ENCODE measurements around the gene PRG3. TPM values are rescaled to one million over a fixed set of nuclear protein-coding genes. Genes with fewer than 3 reads are reported as not detected.

PRG3 gene
- total RNA-seq, 4 donors from 2014 or later, result not detected

GRCh38 chr11:57418131-57418530 is 37.2 kb upstream of the PRG3 start:
- peaks cover 9 to 25% (median 21%) of the 10 kb centered on the region in 4 donors for H3K4me1 ChIP-seq
- DNase-seq (ENCODE audit: extremely low spot score), result no peak
- H3K4me3 ChIP-seq, result no peak overlapping the region
- H3K27me3 ChIP-seq, result no peaks in the 10 kb centered on the region
- peaks cover 24 to 93% (median 74%) of the 10 kb centered on the region in 4 donors for H3K36me3 ChIP-seq
- H3K9me3 ChIP-seq, result no peaks in the 10 kb centered on the region
- TF ChIP-seq EP300 (IDR thresholded peaks at IDR 0.05) (no peak), POLR2A (IDR thresholded peaks at IDR 0.05; ENCODE audit: low read depth) (no peak), POLR2AphosphoS5 (IDR thresholded peaks at IDR 0.05) (no peak)
- TF ChIP-seq, protein P1, sequence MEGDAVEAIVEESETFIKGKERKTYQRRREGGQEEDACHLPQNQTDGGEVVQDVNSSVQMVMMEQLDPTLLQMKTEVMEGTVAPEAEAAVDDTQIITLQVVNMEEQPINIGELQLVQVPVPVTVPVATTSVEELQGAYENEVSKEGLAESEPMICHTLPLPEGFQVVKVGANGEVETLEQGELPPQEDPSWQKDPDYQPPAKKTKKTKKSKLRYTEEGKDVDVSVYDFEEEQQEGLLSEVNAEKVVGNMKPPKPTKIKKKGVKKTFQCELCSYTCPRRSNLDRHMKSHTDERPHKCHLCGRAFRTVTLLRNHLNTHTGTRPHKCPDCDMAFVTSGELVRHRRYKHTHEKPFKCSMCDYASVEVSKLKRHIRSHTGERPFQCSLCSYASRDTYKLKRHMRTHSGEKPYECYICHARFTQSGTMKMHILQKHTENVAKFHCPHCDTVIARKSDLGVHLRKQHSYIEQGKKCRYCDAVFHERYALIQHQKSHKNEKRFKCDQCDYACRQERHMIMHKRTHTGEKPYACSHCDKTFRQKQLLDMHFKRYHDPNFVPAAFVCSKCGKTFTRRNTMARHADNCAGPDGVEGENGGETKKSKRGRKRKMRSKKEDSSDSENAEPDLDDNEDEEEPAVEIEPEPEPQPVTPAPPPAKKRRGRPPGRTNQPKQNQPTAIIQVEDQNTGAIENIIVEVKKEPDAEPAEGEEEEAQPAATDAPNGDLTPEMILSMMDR (IDR thresholded peaks at IDR 0.05), result no peak
- H3K27ac ChIP-seq (replicated peaks in 1 of 4), result no peak overlapping the region
- intact Hi-C loops (cut with DNase I), result no loop called here

DNA sequence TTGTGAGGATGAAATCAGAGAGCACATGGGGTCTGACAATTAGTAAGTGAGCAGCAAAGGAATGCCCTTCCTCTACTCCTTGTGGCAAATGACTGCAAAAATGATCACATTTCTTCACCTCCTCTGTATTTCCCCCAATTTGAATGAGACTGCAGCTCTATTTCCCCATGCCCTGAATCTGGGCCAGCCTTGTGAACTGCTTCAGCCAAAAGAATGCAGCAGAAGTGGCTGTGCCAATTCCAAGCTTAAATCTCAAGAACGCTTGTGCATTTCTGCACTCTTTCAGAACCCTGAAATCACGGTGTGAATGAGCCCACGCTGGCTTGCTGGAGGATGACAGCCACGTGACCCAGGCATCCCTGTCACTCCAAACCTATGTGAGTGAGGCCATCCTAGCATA is 36.1 kb upstream of the PRG3 start:
- H3K27me3 ChIP-seq, result no peaks in the 10 kb centered on the region
- H3K27ac ChIP-seq (replicated peaks in 1 of 4), result peak overlapping the region in 1 of 4 donors; percentile 36
- no peaks in the 10 kb centered on the region for H3K9me3 ChIP-seq
- TF ChIP-seq EP300 (IDR thresholded peaks at IDR 0.05) (no peak), POLR2AphosphoS5 (IDR thresholded peaks at IDR 0.05) (peak in 1 of 2 donors; percentile 13)
- TF ChIP-seq, protein P1 (IDR thresholded peaks at IDR 0.05), result no peak
- intact Hi-C loops (cut with DNase I), result no loop called here
- WGBS, result 42% methylated on average over 4 of the region's 4 CpGs
- no peak overlapping the region for H3K4me3 ChIP-seq
- peaks cover 9 to 26% (median 17%) of the 10 kb centered on the region in 4 donors for H3K4me1 ChIP-seq
- no peak for DNase-seq (ENCODE audit: extremely low spot score)
- H3K36me3 ChIP-seq, result peaks cover 24 to 94% (median 77%) of the 10 kb centered on the region in 4 donors

- no peaks in the 10 kb centered on the region for H3K27me3 ChIP-seq
- no peak for DNase-seq (ENCODE audit: extremely low spot score)
- intact Hi-C loops (cut with DNase I), result no loop called here
- H3K4me1 ChIP-seq, result peaks cover 9 to 24% (median 17%) of the 10 kb centered on the region in 4 donors
- H3K9me3 ChIP-seq, result no peaks in the 10 kb centered on the region
- H3K36me3 ChIP-seq, result peaks cover 27 to 98% (median 77%) of the 10 kb centered on the region in 4 donors
- no peak for TF ChIP-seq EP300 (IDR thresholded peaks at IDR 0.05)
- TF ChIP-seq, protein P1 (IDR thresholded peaks at IDR 0.05), result no peak
- no peak overlapping the region for H3K4me3 ChIP-seq
- H3K27ac ChIP-seq (replicated peaks in 1 of 4), result peak overlapping the region in 1 of 4 donors; percentile 36
- WGBS, result 90% methylated on average over 3 of the region's 3 CpGs
Measured at GRCh38 chr11:57416436-57416835, 35.5 kb upstream of the PRG3 start.

- DNase-seq (ENCODE audit: extremely low spot score), result no peak
- Histone ChIP-seq H3K9me3 (no peaks in the 10 kb centered on the region), H3K4me1 (peaks cover 9 to 21% (median 17%) of the 10 kb centered on the region in 4 donors), H3K27me3 (no peaks in the 10 kb centered on the region), H3K27ac (replicated peaks in 1 of 4) (no peak overlapping the region), H3K36me3 (peaks cover 38 to 98% (median 75%) of the 10 kb centered on the region in 4 donors), H3K4me3 (no peak overlapping the region)
- WGBS, result 93% methylated on average over 10 of the region's 11 CpGs
- no peak for TF ChIP-seq POLR2A (IDR thresholded peaks at IDR 0.05; ENCODE audit: low read depth)
- intact Hi-C loops (cut with DNase I), result loop anchor here (2.0 kb wide), 1 partner anchor 26 kb away; no protein-coding TSS in a partner anchor
Measured at GRCh38 chr11:57414612-57415212, 33.8 kb upstream of the PRG3 start.

DNA sequence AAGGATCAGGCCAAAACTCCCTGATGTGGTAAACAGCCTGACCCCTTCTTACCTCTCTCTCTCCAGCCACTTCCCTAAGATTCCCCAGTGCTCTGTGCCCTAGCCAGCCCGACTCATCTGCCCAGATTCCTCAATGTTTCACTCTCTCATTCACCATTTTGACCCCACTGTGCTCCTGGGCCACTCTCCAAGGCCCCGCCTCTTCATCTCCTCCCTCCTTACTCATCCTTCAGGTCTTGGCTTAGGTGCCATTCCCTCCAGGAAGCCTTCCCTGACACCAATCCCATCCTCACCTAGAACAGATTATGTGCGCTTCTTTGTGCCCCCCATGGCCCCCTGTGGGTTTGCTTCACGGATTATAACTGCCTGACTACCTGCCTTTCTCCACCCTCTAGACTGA is 32.7 kb upstream of the PRG3 start:
- Histone ChIP-seq H3K4me3 (no peak overlapping the region), H3K27me3 (no peaks in the 10 kb centered on the region), H3K9me3 (no peaks in the 10 kb centered on the region), H3K27ac (replicated peaks in 1 of 4) (no peak overlapping the region), H3K4me1 (peaks cover 9 to 21% (median 17%) of the 10 kb centered on the region in 4 donors), H3K36me3 (peaks cover 46 to 98% (median 82%) of the 10 kb centered on the region in 4 donors)
- DNase-seq (ENCODE audit: extremely low spot score), result no peak
- TF ChIP-seq, protein P1 (IDR thresholded peaks at IDR 0.05), result no peak
- TF ChIP-seq POLR2A (IDR thresholded peaks at IDR 0.05; ENCODE audit: low read depth), result no peak
- no peak for TF ChIP-seq POLR2AphosphoS5 (IDR thresholded peaks at IDR 0.05)
- TF ChIP-seq EP300 (IDR thresholded peaks at IDR 0.05), result no peak
- intact Hi-C loops (cut with DNase I), result loop anchor here (2.0 kb wide), 1 partner anchor 27 kb away; no protein-coding TSS in a partner anchor
- WGBS, result 97% methylated on average over 4 of the region's 4 CpGs

Data from esophagus muscularis mucosa (tissue), 4 donors.